Activated gamma-delta T cell treated with anti-CD3 and anti-CD28 coated beads, Interleukin-2, amount 50 U/mL, for 16 hours (primary cell): ENCODE data around the gene KCNMB3.

Source experiments
- DNase-seq: peaks from one replicate; pipeline ENCODE4 v3.0.0-alpha.2; 2020; ENCODE audit warnings: low read depth

Gene KCNMB3

DNA sequence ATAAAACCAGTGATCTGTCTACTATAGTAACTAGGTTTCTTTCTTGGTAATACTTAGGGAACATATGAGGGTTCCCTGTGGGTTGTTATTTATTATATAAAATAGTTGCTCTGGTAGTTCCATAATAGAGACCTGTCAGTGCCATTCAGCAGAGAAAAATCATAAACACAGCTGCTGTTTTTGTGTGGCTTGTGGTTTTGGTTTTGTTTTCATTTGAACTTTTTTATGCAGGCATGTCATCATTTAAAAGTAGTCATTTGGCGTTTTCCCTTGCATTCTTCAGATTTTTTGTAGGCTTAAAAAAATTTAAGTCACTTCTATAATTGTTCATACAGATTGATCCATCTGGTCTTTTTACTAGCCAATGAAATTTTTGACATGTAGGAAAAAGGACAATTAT lies 54.8 kb downstream of the KCNMB3 start:
- DNase-seq, result peak; percentile 4

GRCh38 chr3:179194931-179195330 lies 56.0 kb downstream of the KCNMB3 start:
- no peak for DNase-seq
